OCI-LY3 (cell line): Measurements from ENCODE around the gene CCDC190.

Source experiments
- H2AFZ ChIP-seq: fragments of 200-600, 300-600 bp; shearing (Covaris generic); 2 replicates; pipeline ENCODE4 v1.6.0; 2014; ENCODE audit warnings: antibody characterized with exemption, low read depth, low read length
- H3K27ac ChIP-seq: fragments of 200-600, 300-600 bp; sonication (generic); 2 replicates; pipeline ENCODE4 v1.5.1; 2014; ENCODE audit warnings: mild to moderate bottlenecking, low read length, moderate library complexity, mixed read lengths
- H3K27me3 ChIP-seq: fragments of 200-600, 300-600 bp; sonication (generic); 2 replicates; pipeline ENCODE4 v1.6.1; 2014; ENCODE audit warnings: low read depth, low read length, mixed read lengths
- H3K36me3 ChIP-seq: fragments of 200-600, 300-600 bp; sonication (generic); replicated peaks from 2 replicates; pipeline ENCODE3; 2014; ENCODE audit warnings: low read depth, low read length, mixed read lengths
- H3K4me1 ChIP-seq: fragments of 300-600, 200-600 bp; sonication (generic); 2 replicates; pipeline ENCODE4 v1.6.1; 2014; ENCODE audit warnings: low read length, mixed read lengths
- H3K4me2 ChIP-seq: fragments of 200-600, 300-600 bp; sonication (generic); 2 replicates; pipeline ENCODE4 v1.6.1; 2014; ENCODE audit warnings: low read length, mixed read lengths
- H3K4me3 ChIP-seq: fragments of 300-600, 200-600 bp; sonication (generic); 2 replicates; pipeline ENCODE4 v1.5.1; 2014; ENCODE audit warnings: antibody characterized with exemption, mild to moderate bottlenecking, low read length, moderate library complexity
- H3K79me2 ChIP-seq: fragments of 300-600, 200-600 bp; shearing (Covaris generic); 2 replicates; pipeline ENCODE4 v1.6.1; 2014; ENCODE audit warnings: mild to moderate bottlenecking, low read length, mixed read lengths
- H3K9ac ChIP-seq: fragments of 300-600, 200-600 bp; shearing (Covaris generic); 2 replicates; pipeline ENCODE4 v1.6.0; 2014; ENCODE audit warnings: mild to moderate bottlenecking, low read length, moderate library complexity
- H3K9me3 ChIP-seq: fragments of 200-600, 300-600 bp; shearing (Covaris generic); 2 replicates; pipeline ENCODE4 v1.6.1; 2014; ENCODE audit warnings: low read length, mixed read lengths; ENCODE audit not compliant: insufficient read depth
- H4K20me1 ChIP-seq: fragments of 200-600, 300-600 bp; sonication (generic); 2 replicates; pipeline ENCODE4 v1.6.1; 2016; ENCODE audit warnings: low read length, mixed read lengths; ENCODE audit not compliant: insufficient read depth
- EZH2phosphoT487 ChIP-seq: fragments of 200-600 bp; shearing (Covaris generic); IDR thresholded peaks from 2 replicates; pipeline ENCODE4 v1.6.1; 2018; ENCODE audit warnings: antibody characterized with exemption, mixed run types, low read depth
- TF ChIP-seq, protein P1 (sequence below): fragments of 200-600, 300-600 bp; sonication (generic); IDR thresholded peaks from 2 replicates; pipeline ENCODE4 v1.5.1; 2014; ENCODE audit warnings: antibody characterized with exemption, low read length, low read depth

Gene CCDC190

DNA sequence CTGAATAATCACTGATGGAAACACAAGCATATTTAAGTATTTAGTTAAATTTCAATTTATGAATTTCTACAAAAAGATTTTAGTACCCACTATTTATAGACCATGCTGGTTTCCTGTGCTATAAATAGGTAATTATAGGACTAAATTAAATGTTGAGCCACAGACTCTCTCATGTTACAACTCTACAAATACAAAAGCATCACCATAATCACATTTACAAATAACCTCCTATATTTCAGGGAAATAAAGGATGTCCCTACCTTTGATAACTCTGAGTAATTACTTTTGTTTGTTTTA, 32.6 kb upstream of the CCDC190 start:
- H3K27ac ChIP-seq, result no peak overlapping the region
- H3K4me3 ChIP-seq, result no peak overlapping the region
- H3K9ac ChIP-seq, result no peak overlapping the region
- H3K4me1 ChIP-seq, result no peaks in the 10 kb centered on the region
- H3K79me2 ChIP-seq, result no peaks in the 10 kb centered on the region
- no peak overlapping the region for H3K4me2 ChIP-seq
- no peak overlapping the region for H2AFZ ChIP-seq
- no peaks in the 10 kb centered on the region for H3K36me3 ChIP-seq
- peaks cover 3% of the 10 kb centered on the region; the same call in 1 of the 2 replicates for H3K27me3 ChIP-seq
- TF ChIP-seq, protein P1, sequence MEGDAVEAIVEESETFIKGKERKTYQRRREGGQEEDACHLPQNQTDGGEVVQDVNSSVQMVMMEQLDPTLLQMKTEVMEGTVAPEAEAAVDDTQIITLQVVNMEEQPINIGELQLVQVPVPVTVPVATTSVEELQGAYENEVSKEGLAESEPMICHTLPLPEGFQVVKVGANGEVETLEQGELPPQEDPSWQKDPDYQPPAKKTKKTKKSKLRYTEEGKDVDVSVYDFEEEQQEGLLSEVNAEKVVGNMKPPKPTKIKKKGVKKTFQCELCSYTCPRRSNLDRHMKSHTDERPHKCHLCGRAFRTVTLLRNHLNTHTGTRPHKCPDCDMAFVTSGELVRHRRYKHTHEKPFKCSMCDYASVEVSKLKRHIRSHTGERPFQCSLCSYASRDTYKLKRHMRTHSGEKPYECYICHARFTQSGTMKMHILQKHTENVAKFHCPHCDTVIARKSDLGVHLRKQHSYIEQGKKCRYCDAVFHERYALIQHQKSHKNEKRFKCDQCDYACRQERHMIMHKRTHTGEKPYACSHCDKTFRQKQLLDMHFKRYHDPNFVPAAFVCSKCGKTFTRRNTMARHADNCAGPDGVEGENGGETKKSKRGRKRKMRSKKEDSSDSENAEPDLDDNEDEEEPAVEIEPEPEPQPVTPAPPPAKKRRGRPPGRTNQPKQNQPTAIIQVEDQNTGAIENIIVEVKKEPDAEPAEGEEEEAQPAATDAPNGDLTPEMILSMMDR, result no peak
- no peak for TF ChIP-seq EZH2phosphoT487
- H4K20me1 ChIP-seq, result no peaks in the 10 kb centered on the region
- H3K9me3 ChIP-seq, result no peaks in the 10 kb centered on the region

DNA sequence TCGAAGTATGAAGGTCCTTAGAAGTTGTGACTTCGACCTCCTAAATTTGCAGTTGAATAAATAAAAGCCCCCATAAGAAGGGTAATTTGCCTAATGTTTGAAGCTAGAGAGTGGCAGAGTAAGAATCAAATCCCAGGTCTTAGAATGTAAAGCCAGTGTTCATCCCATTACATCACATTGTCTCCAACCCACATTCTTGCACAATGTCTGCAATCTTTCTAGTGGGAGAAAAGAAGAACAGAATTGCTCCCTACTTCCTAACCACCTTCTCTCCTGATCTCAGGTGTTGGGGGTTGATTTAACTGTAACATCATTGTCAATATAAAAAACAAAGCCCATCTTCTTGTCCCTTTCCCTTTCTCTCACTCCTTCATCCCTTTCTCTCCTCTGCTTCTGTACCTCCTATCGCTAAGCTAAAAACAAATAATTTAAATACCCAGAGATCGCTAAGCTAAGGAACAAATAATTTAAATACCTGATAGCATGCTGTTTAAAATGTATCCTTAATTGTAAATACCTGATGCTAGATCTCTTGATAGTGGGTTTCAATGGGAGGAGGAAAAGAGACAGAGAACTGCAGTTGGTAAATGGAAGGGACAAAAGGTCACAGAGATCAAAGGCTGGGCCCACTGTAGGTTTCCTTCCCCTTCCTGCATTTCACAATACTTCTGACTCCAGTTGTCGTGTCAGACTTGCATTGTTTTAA, 32.1 kb upstream of the CCDC190 start:
- H3K79me2 ChIP-seq, result no peaks in the 10 kb centered on the region
- no peak overlapping the region for H3K27ac ChIP-seq
- TF ChIP-seq, protein P1, result no peak
- TF ChIP-seq EZH2phosphoT487, result no peak
- H3K27me3 ChIP-seq, result peaks cover 3% of the 10 kb centered on the region; the same call in 1 of the 2 replicates
- no peak overlapping the region for H3K4me3 ChIP-seq
- no peak overlapping the region for H2AFZ ChIP-seq
- H3K36me3 ChIP-seq, result no peaks in the 10 kb centered on the region
- H3K9me3 ChIP-seq, result no peaks in the 10 kb centered on the region
- H4K20me1 ChIP-seq, result no peaks in the 10 kb centered on the region
- no peak overlapping the region for H3K9ac ChIP-seq
- H3K4me1 ChIP-seq, result no peaks in the 10 kb centered on the region
- no peak overlapping the region for H3K4me2 ChIP-seq

DNA sequence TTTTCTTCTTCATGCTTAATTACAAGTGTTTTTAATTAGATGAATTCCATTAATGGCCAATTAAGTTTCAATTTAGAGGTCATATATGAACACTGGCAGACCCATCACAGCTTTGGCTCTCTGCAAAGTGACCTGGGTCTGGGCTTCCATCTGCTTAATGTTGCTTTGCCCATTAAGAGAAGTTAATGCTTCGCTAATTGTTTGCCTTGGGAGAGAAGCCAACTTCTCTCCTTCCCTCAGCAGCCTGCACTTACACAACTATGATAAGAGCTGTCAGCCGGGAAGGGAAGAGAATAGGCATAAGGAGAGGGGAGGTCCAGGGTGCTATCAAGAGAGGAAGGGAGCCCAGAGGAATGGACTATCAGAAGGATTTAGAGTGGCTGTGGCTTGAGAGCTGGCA, 29.0 kb upstream of the CCDC190 start:
- Histone ChIP-seq H3K4me3 (no peak overlapping the region), H3K4me1 (no peaks in the 10 kb centered on the region), H3K27ac (no peak overlapping the region), H3K9ac (no peak overlapping the region), H3K4me2 (no peak overlapping the region), H2AFZ (no peak overlapping the region), H3K27me3 (peaks cover 14% of the 10 kb centered on the region), H4K20me1 (no peaks in the 10 kb centered on the region), H3K9me3 (no peaks in the 10 kb centered on the region), H3K36me3 (no peaks in the 10 kb centered on the region), H3K79me2 (no peaks in the 10 kb centered on the region)
- TF ChIP-seq EZH2phosphoT487, result no peak
- TF ChIP-seq, protein P1, result no peak

DNA sequence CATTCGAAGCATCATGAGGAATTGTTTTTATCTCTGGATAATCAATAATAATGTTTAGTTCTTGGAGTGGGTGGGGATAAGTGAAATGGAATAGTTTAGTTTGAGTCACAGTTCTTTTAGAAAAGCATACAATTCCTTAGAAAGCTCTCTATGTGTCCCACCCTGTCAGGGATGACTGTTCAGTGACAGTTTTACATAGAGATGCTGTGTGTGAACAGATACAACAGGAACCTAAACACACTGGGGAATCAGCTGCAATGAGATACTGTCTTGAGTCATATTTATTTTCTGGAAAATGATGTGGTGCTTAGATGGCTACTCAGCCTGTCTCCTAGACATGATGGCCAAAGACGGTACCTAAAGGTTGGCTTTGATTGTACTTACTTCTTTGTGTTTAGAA, 25.7 kb upstream of the CCDC190 start:
- H3K4me1 ChIP-seq, result no peaks in the 10 kb centered on the region

More for the DNA sequence above, 25.7 kb upstream of the CCDC190 start:
- H3K79me2 ChIP-seq, result no peaks in the 10 kb centered on the region
- no peaks in the 10 kb centered on the region for H3K9me3 ChIP-seq
- no peaks in the 10 kb centered on the region for H4K20me1 ChIP-seq
- no peak overlapping the region for H3K9ac ChIP-seq
- H2AFZ ChIP-seq, result no peak overlapping the region
- no peak overlapping the region for H3K4me2 ChIP-seq
- TF ChIP-seq, protein P1, result no peak
- no peak for TF ChIP-seq EZH2phosphoT487
- H3K27me3 ChIP-seq, result peaks cover 30% of the 10 kb centered on the region
- no peak overlapping the region for H3K27ac ChIP-seq
- H3K36me3 ChIP-seq, result no peaks in the 10 kb centered on the region
- no peak overlapping the region for H3K4me3 ChIP-seq
